ENCODE data around the gene NIN. TPM values are rescaled to one million over a fixed set of nuclear protein-coding genes. Genes with fewer than 3 reads are reported as not detected.

Gene NIN
- total and polyA plus RNA-seq, 4 donors, result 1.7 to 11.1 (median 4.0) TPM

GRCh38 chr14:50794068-50794645, 36.8 kb downstream of the NIN start:
- Histone ChIP-seq H3K27ac (ENCODE audit: low read depth in 1 of 2, low read length in 2 of 2) (no peak overlapping the region), H3K27me3 (ENCODE audit: control insufficient read depth in 4 of 4, insufficient read depth in 4 of 4, low read length in 3 of 4) (no peaks in the 10 kb centered on the region), H3K9me3 (ENCODE audit: control insufficient read depth in 4 of 4, low read length in 3 of 4) (no peaks in the 10 kb centered on the region), H3K4me1 (ENCODE audit: control insufficient read depth in 4 of 4, insufficient read depth in 4 of 4, low read length in 3 of 4) (no peaks in the 10 kb centered on the region), H3K36me3 (ENCODE audit: control insufficient read depth in 4 of 4, insufficient read depth in 3 of 4, low read depth in 1 of 4, low read length in 3 of 4) (peaks cover 0 to 7% (median 0%) of the 10 kb centered on the region in 4 donors), H3K4me3 (ENCODE audit: low read depth in 1 of 3, low read length in 3 of 3) (no peak overlapping the region), H3K9ac (ENCODE audit: low read depth in 1 of 2, low read length in 2 of 2) (no peak overlapping the region)
- 90% methylated on average over 8 of the region's 8 CpGs for WGBS
- DNase-seq (ENCODE audit: low spot score), result no peak
- TF ChIP-seq TAF1 (conservative IDR thresholded peaks at IDR 0.05), result no peak
- no peak for TF ChIP-seq FOXA1 (IDR thresholded peaks at IDR 0.05)
- no peak for TF ChIP-seq RXRA (IDR thresholded peaks at IDR 0.05)
- no peak for TF ChIP-seq HNF4A (conservative IDR thresholded peaks at IDR 0.05)
- TF ChIP-seq RAD21 (IDR thresholded peaks at IDR 0.05), result no peak
- TF ChIP-seq ATF3 (IDR thresholded peaks at IDR 0.05), result no peak
- no peak for TF ChIP-seq FOXA2 (IDR thresholded peaks at IDR 0.05)
- no peak for TF ChIP-seq JUND (IDR thresholded peaks at IDR 0.05)
- no peak for TF ChIP-seq HNF4G (IDR thresholded peaks at IDR 0.05)
- TF ChIP-seq GABPA (IDR thresholded peaks at IDR 0.05 in 1 of 2, conservative IDR thresholded peaks at IDR 0.05 in 1 of 2), result no peak
- TF ChIP-seq CTCF (IDR thresholded peaks at IDR 0.05; ENCODE audit: low read depth, low read length, missing input control), result no peak
- TF ChIP-seq NR2F2 (IDR thresholded peaks at IDR 0.05), result no peak
- no peak for TF ChIP-seq SP1 (IDR thresholded peaks at IDR 0.05)
- TF ChIP-seq EGR1 (IDR thresholded peaks at IDR 0.05; ENCODE audit: low read depth in 2 of 2), result no peak
- no peak for TF ChIP-seq ZBTB33 (IDR thresholded peaks at IDR 0.05)
- TF ChIP-seq REST (IDR thresholded peaks at IDR 0.05), result no peak
- no peak for TF ChIP-seq MAX (IDR thresholded peaks at IDR 0.05)

Data from liver (tissue), 9 donors.